Tibial nerve (tissue), 4 donors: ENCODE data around the gene CALU. TPM values are rescaled to one million over a fixed set of nuclear protein-coding genes. Genes with fewer than 3 reads are reported as not detected.

Experiments
- DNase-seq, 2 donors: peaks; one replicate each; pipeline ENCODE4 v3.0.0-alpha.2; 2019; ENCODE audit warnings: low spot score in 2 of 2
- H3K27ac ChIP-seq, 4 donors: fragments of 200-600 bp; sonication (generic) in 3 of 4; one replicate each; pipeline ENCODE4 v1.5.1; 2017 to 2019; ENCODE audit warnings: mild to moderate bottlenecking in 1 of 4
- H3K27me3 ChIP-seq, 2 donors: fragments of 200-600 bp; sonication (generic) in 1 of 2; one replicate each; pipeline versions ENCODE4 v1.5.1 to v1.6.0; 2017 to 2019
- H3K36me3 ChIP-seq, 3 donors: fragments of 200-600 bp; sonication (generic); one replicate each; pipeline ENCODE4 v1.5.1; 2018 to 2019
- H3K4me1 ChIP-seq, 4 donors: fragments of 200-600 bp; sonication (generic) in 3 of 4; one replicate each; pipeline ENCODE4 v1.5.1; 2017 to 2019
- H3K4me3 ChIP-seq, 4 donors: fragments of 200-600 bp; sonication (generic) in 3 of 4; one replicate each; pipeline ENCODE4 v1.5.1; 2017 to 2019; ENCODE audit warnings: mild to moderate bottlenecking in 1 of 4, moderate library complexity in 1 of 4
- H3K9me3 ChIP-seq, 4 donors: fragments of 200-600 bp; sonication (generic) in 3 of 4; one replicate each; pipeline ENCODE4 v1.5.1; 2017 to 2019
- EP300 ChIP-seq, 2 donors: sonication (generic); formaldehyde crosslinking; IDR thresholded peaks; one replicate each; pipeline ENCODE4 v1.6.1; 2017; ENCODE audit warnings: antibody characterized with exemption in 2 of 2, mild to moderate bottlenecking in 1 of 2
- POLR2A ChIP-seq, 2 donors: fragments of 450-650 bp; IDR thresholded peaks; one replicate each; pipeline ENCODE4 v1.6.1; 2017; ENCODE audit warnings: antibody characterized with exemption in 2 of 2, mild to moderate bottlenecking in 2 of 2, moderate library complexity in 2 of 2
- WGBS, 2 donors: methylation state at CpG; one replicate each; pipeline ENCODE4 v1.1.5; 2018; 5-methylcytosine and 5-hydroxymethylcytosine counted together
- total RNA-seq, 4 donors: library from RNA; depleted of rRNA; stranded (reverse); fragments of >200 nt; gene quantifications; one replicate each; pipeline ENCODE4 v1.1.0, GENCODE V29; 2016
- TF ChIP-seq, protein P1 (sequence below), 5 experiments: fragments of 200-600 bp in 3 of 5; fragments of 450-650 bp in 2 of 5; sonication (generic) in 3 of 5; IDR thresholded peaks; one replicate each; pipeline ENCODE4 v1.5.1; 2016 to 2019; ENCODE audit warnings: antibody characterized with exemption in 5 of 5, mild to moderate bottlenecking in 3 of 5, moderate library complexity in 2 of 5

Gene CALU
- total RNA-seq, 4 donors from 2014 or later = 77.3 to 94.8 (median 90.0) TPM

DNA sequence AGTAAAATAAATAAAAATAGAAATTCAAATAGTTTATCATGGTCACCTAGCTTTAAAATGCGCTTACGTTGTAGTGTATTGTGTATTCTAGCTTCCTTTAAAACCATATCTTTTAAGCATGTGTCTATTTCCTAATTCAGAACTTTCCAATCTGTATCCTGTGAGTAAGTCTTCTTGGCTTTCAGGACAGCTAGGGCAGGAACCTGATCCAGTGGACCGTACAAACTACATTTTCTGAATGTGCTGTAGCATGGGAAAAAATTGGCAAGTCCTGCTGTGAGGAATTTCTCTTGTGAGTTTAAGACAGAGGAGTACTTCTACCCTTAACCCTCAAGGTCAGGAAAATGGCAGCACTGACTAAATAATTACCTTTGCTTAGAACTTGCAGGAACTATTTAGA is 24.4 kb downstream of the CALU start:
- no peak for DNase-seq
- Histone ChIP-seq H3K27me3 (no peaks in the 10 kb centered on the region), H3K4me3 (no peak overlapping the region), H3K4me1 (no peaks in the 10 kb centered on the region), H3K36me3 (peaks cover 2 to 87% (median 5%) of the 10 kb centered on the region in 3 donors), H3K9me3 (no peaks in the 10 kb centered on the region), H3K27ac (no peak overlapping the region)
- WGBS, 2 donors = 72 to 73% methylated on average over 3 of the region's 3 CpGs
- TF ChIP-seq EP300 (IDR thresholded peaks at IDR 0.05) (no peak), POLR2A (IDR thresholded peaks at IDR 0.05) (no peak)
- TF ChIP-seq, protein P1, sequence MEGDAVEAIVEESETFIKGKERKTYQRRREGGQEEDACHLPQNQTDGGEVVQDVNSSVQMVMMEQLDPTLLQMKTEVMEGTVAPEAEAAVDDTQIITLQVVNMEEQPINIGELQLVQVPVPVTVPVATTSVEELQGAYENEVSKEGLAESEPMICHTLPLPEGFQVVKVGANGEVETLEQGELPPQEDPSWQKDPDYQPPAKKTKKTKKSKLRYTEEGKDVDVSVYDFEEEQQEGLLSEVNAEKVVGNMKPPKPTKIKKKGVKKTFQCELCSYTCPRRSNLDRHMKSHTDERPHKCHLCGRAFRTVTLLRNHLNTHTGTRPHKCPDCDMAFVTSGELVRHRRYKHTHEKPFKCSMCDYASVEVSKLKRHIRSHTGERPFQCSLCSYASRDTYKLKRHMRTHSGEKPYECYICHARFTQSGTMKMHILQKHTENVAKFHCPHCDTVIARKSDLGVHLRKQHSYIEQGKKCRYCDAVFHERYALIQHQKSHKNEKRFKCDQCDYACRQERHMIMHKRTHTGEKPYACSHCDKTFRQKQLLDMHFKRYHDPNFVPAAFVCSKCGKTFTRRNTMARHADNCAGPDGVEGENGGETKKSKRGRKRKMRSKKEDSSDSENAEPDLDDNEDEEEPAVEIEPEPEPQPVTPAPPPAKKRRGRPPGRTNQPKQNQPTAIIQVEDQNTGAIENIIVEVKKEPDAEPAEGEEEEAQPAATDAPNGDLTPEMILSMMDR (IDR thresholded peaks at IDR 0.05) = no peak

DNA sequence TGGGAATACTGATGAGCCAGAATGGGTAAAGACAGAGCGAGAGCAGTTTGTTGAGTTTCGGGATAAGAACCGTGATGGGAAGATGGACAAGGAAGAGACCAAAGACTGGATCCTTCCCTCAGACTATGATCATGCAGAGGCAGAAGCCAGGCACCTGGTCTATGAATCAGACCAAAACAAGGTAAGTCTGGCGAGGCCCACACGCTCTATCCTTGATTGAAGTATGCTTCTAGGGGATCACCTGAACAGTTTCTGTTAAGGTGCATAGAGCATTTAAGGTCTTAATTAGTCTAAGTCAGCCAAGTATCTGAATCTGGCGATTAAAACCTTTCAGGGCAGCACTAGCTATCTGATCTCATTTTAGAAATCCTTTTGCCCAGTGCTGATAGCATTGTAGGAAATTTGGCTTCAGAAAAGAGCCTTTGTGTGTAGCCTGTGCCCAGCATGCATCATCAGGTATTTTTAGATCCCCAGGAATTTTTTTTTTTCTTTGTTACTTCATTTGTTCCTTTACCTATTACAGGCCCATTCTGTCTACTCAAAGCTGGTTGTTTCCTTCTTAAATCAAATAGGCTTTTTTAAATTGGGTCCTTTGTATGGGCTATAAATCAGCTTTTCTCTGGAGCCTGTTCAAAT is 28.4 kb downstream of the CALU start:
- DNase-seq = no peak
- no peak for TF ChIP-seq POLR2A (IDR thresholded peaks at IDR 0.05)
- TF ChIP-seq, protein P1 (IDR thresholded peaks at IDR 0.05) = no peak
- no peak for TF ChIP-seq EP300 (IDR thresholded peaks at IDR 0.05)
- Histone ChIP-seq H3K27ac (no peak overlapping the region), H3K4me3 (no peak overlapping the region), H3K27me3 (no peaks in the 10 kb centered on the region), H3K9me3 (no peaks in the 10 kb centered on the region), H3K4me1 (no peaks in the 10 kb centered on the region), H3K36me3 (peaks cover 5 to 87% (median 5%) of the 10 kb centered on the region in 3 donors)
- 92 to 99% methylated on average over 6 of the region's 6 CpGs for WGBS, 2 donors

DNA sequence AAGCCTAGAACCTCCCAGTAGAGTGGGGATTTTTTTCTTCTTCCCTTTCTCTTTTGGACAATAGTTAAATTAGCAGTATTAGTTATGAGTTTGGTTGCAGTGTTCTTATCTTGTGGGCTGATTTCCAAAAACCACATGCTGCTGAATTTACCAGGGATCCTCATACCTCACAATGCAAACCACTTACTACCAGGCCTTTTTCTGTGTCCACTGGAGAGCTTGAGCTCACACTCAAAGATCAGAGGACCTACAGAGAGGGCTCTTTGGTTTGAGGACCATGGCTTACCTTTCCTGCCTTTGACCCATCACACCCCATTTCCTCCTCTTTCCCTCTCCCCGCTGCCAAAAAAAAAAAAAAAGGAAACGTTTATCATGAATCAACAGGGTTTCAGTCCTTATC is 31.1 kb downstream of the CALU start:
- TF ChIP-seq POLR2A (IDR thresholded peaks at IDR 0.05) = no peak
- TF ChIP-seq EP300 (IDR thresholded peaks at IDR 0.05) = no peak
- TF ChIP-seq, protein P1 (IDR thresholded peaks at IDR 0.05) = no peak
- no peak for DNase-seq
- peaks cover 3 to 91% (median 5%) of the 10 kb centered on the region in 3 donors for H3K36me3 ChIP-seq
- no peak overlapping the region for H3K27ac ChIP-seq
- H3K4me3 ChIP-seq = no peak overlapping the region
- H3K27me3 ChIP-seq = no peaks in the 10 kb centered on the region
- H3K4me1 ChIP-seq = no peaks in the 10 kb centered on the region
- no peaks in the 10 kb centered on the region for H3K9me3 ChIP-seq
- WGBS, 2 donors = 49 to 65% methylated on average over 2 of the region's 2 CpGs

DNA sequence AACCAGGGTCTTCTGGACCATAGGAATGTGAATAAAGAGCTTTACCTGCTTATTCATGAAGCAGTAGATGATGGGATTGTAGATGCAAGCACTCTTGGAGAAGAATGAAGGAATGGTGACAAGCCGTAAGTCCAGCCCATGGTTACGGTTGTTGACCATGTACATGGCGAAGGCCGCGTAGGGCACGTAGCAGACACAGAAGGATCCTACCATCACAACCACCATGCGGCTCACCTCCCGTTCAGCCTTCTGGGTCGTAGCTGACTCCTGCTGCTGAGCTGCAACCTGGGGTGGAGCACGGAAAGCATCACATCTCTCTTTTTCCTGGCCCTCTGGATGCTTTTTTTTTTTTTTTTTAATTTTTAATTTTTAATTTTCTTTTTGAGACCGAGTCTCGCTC is 34.4 kb downstream of the CALU start:
- TF ChIP-seq, protein P1 (IDR thresholded peaks at IDR 0.05) = no peak
- TF ChIP-seq POLR2A (IDR thresholded peaks at IDR 0.05) (no peak), EP300 (IDR thresholded peaks at IDR 0.05) (no peak)
- 96 to 98% methylated on average over 12 of the region's 12 CpGs for WGBS, 2 donors
- Histone ChIP-seq H3K4me1 (no peaks in the 10 kb centered on the region), H3K4me3 (no peak overlapping the region), H3K36me3 (peaks cover 0 to 71% (median 3%) of the 10 kb centered on the region in 3 donors), H3K27me3 (no peaks in the 10 kb centered on the region), H3K9me3 (peaks cover 0 to 17% (median 2%) of the 10 kb centered on the region in 4 donors), H3K27ac (no peak overlapping the region)
- no peak for DNase-seq

DNA sequence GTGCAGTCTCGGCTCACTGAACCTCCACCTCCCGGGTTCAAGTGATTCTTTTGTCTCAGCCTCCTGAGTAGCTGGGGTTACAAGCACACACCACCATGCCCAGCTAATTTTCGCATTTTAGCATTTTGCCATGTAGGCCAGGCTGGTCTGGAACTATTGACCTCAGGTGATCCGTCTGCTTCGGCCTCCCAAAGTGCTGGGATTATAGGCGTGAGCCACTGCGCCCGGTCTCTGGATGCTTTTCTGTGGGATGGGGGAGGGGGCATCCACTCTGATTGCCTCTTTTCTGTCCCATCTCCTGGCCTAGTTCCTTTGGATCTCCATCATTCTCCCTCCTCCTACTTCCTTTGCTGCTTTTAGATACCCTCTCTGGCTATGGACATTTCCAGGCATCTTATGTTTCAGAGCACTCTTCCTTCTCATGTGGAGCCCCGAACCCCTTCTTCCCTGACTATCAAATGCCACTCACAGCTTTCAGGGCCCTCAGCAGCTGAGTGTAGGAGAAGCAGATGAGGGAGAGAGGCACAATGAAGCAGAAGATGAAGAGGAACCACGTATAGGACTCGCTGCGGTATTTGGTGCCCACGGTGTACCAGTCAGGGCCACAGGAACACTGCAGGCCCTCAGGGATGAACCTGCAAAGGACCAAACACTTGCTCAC is 35.0 kb downstream of the CALU start:
- Histone ChIP-seq H3K9me3 (peaks cover 0 to 19% (median 2%) of the 10 kb centered on the region in 4 donors), H3K36me3 (peaks cover 0 to 65% (median 3%) of the 10 kb centered on the region in 3 donors), H3K4me3 (no peak overlapping the region), H3K27ac (no peak overlapping the region), H3K4me1 (no peaks in the 10 kb centered on the region), H3K27me3 (no peaks in the 10 kb centered on the region)
- TF ChIP-seq, protein P1 (IDR thresholded peaks at IDR 0.05) = no peak
- WGBS, 2 donors = 93 to 94% methylated on average over 13 of the region's 13 CpGs
- no peak for DNase-seq
